Natural killer cell (primary cell): ENCODE results near the gene RNF213. TPM values are rescaled to one million over a fixed set of nuclear protein-coding genes. Genes with fewer than 3 reads are reported as not detected.

ENCODE experiments used
- ATAC-seq, 3 donors: fragments of 150-1000 bp in 2 of 3; fragments of 200-7000 bp in 1 of 3; cut with Tn5 transposase; 1 replicate in 1 of 3; 2 replicates in 2 of 3; pipeline ENCODE4 v1.10.0; 2021; ENCODE audit warnings: mild to moderate bottlenecking in 2 of 3, moderate library complexity in 2 of 3
- DNase-seq, 2 donors: peaks; one replicate each; pipeline versions ENCODE4 v3.0.0 to v3.0.0-alpha.2; 2013 to 2021; ENCODE audit warnings: mixed read lengths in 1 of 2
- H3K27ac ChIP-seq: one replicate; pipeline ENCODE4 v1.5.1; 2013; ENCODE audit warnings: mild to moderate bottlenecking, low read length
- H3K27me3 ChIP-seq: one replicate; pipeline ENCODE4 v1.6.1; 2013; ENCODE audit warnings: low read length; ENCODE audit not compliant: control insufficient read depth, insufficient read depth
- H3K36me3 ChIP-seq: one replicate; pipeline ENCODE4 v1.6.1; 2013; ENCODE audit warnings: low read length; ENCODE audit not compliant: control insufficient read depth, insufficient read depth
- H3K4me1 ChIP-seq: one replicate; pipeline ENCODE4 v1.6.1; 2013; ENCODE audit warnings: low read length; ENCODE audit not compliant: control insufficient read depth, insufficient read depth
- H3K4me3 ChIP-seq: one replicate; pipeline ENCODE4 v1.5.1; 2013; ENCODE audit warnings: low read length
- H3K9me3 ChIP-seq: one replicate; pipeline ENCODE4 v1.6.1; 2013; ENCODE audit warnings: low read length; ENCODE audit not compliant: control insufficient read depth, insufficient read depth
- H3K27ac Mint-ChIP-seq, 2 donors: one replicate each; pipeline ENCODE4 v1.8.0; 2022; ENCODE audit warnings: mild to moderate bottlenecking in 2 of 2, mixed read lengths in 2 of 2, moderate library complexity in 1 of 2
- H3K27me3 Mint-ChIP-seq, 2 donors: one replicate each; pipeline ENCODE4 v1.8.0; 2022; ENCODE audit warnings: low read depth in 2 of 2, mixed read lengths in 2 of 2
- H3K36me3 Mint-ChIP-seq: one replicate; pipeline ENCODE4 v1.8.0; 2022; ENCODE audit warnings: mixed read lengths
- H3K4me1 Mint-ChIP-seq, 2 donors: one replicate each; pipeline ENCODE4 v1.8.0; 2022; ENCODE audit warnings: mixed read lengths in 2 of 2
- H3K4me3 Mint-ChIP-seq: one replicate; pipeline ENCODE4 v1.8.0; 2022; ENCODE audit warnings: mild to moderate bottlenecking, moderate library complexity, mixed read lengths
- H3K9me3 Mint-ChIP-seq, 2 donors: one replicate each; pipeline ENCODE4 v1.8.0; 2022; ENCODE audit warnings: mixed read lengths in 2 of 2
- WGBS: methylation state at CpG from one replicate; pipeline ENCODE4 v1.1.7; 2013; ENCODE audit warnings: missing lambda C conversion rate; ENCODE audit not compliant: insufficient coverage; 5-methylcytosine and 5-hydroxymethylcytosine counted together
- intact Hi-C: fragments of 100-400 bp; cut with micrococcal nuclease; formaldehyde crosslinking; loops from one replicate; pipeline ENCODE4 v1.14.2; 2022
- total RNA-seq, 4 donors: library from RNA; stranded (reverse); fragments of 120-200 nt in 1 of 4; gene quantifications; one replicate each; pipeline versions ENCODE4 v1.2.3 to v1.2.4, GENCODE V29; 2013 to 2022
- TF ChIP-seq, protein P1 (sequence below): fragments of 200-600 bp; IDR thresholded peaks from one replicate; pipeline ENCODE4 v1.8.0; 2022; ENCODE audit warnings: antibody characterized with exemption

The RNF213 gene
- total RNA-seq, 3 donors from 2014 or later (not counting 1 experiment from before 2014, with no cell fraction given) = 929 to 1,120 (median 1,060) TPM

GRCh38 chr17:80316431-80316830, 55.8 kb downstream of the RNF213 start:
- Histone ChIP-seq H3K4me3 (no peak overlapping the region), H3K36me3 (peaks cover 73% of the 10 kb centered on the region), H3K27me3 (no peaks in the 10 kb centered on the region), H3K4me1 (peaks cover 2% of the 10 kb centered on the region), H3K9me3 (peaks cover 6% of the 10 kb centered on the region), H3K27ac (no peak overlapping the region)
- TF ChIP-seq, protein P1, sequence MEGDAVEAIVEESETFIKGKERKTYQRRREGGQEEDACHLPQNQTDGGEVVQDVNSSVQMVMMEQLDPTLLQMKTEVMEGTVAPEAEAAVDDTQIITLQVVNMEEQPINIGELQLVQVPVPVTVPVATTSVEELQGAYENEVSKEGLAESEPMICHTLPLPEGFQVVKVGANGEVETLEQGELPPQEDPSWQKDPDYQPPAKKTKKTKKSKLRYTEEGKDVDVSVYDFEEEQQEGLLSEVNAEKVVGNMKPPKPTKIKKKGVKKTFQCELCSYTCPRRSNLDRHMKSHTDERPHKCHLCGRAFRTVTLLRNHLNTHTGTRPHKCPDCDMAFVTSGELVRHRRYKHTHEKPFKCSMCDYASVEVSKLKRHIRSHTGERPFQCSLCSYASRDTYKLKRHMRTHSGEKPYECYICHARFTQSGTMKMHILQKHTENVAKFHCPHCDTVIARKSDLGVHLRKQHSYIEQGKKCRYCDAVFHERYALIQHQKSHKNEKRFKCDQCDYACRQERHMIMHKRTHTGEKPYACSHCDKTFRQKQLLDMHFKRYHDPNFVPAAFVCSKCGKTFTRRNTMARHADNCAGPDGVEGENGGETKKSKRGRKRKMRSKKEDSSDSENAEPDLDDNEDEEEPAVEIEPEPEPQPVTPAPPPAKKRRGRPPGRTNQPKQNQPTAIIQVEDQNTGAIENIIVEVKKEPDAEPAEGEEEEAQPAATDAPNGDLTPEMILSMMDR = no peak
- Mint-ChIP-seq H3K27ac (peak overlapping the region; percentile 79 to 87), H3K36me3 (peaks cover 12% of the 10 kb centered on the region), H3K27me3 (no peaks in the 10 kb centered on the region), H3K4me3 (peak overlapping the region; percentile 45), H3K4me1 (peaks cover 13 to 28% of the 10 kb centered on the region in 2 donors), H3K9me3 (peaks cover 2 to 4% of the 10 kb centered on the region in 2 donors)
- DNase-seq (no peak), ATAC-seq (no peak)
- intact Hi-C loops = no loop called here
- 76% methylated on average over 10 of the region's 10 CpGs for WGBS

DNA sequence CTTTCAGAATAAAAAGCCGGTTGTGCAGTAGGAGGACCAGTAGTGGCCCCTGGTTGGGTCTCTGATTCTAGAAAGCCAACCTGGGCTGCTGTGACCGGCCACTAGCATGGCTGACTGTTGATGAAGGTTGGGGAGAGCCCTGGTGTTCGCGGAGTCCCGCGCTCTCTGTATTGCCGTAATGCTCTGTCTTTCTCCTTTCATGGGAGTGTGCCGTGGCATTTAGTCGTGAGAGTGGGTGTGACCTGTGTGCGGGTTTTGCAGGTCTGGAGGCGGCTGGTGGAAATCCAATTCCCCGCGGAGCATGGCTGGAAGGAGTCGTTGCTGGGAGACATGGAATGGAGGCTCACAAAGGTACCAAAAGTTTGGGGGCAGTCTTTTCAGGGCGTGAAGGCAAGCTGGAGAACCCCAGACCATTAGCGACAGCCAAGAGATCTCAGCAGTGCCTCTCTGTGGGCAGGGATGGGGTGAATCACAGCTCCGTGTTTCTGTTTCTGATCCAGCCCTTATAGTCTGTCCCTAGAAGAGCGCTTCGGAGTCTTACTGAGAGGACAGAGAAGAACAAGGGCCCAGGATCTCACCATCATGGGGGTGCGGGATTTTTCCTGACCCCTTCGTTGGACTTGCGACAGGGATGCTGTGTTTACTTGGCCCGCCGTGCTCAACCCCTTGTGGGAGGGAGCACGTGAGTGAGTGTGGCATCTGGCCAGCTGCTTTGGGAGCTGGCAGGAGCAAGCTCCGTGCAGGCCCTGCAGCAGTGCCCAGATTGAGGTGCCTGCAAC, 56.5 kb downstream of the RNF213 start:
- Histone ChIP-seq H3K4me3 (no peak overlapping the region), H3K27me3 (no peaks in the 10 kb centered on the region), H3K36me3 (peaks cover 71% of the 10 kb centered on the region), H3K9me3 (peaks cover 6% of the 10 kb centered on the region), H3K4me1 (no peaks in the 10 kb centered on the region), H3K27ac (no peak overlapping the region)
- Mint-ChIP-seq H3K27me3 (no peaks in the 10 kb centered on the region), H3K27ac (peak overlapping the region in 1 of 2 donors; percentile 87), H3K36me3 (peaks cover 12% of the 10 kb centered on the region), H3K4me3 (no peak overlapping the region), H3K9me3 (peaks cover 2 to 4% of the 10 kb centered on the region in 2 donors), H3K4me1 (peaks cover 13 to 21% of the 10 kb centered on the region in 2 donors)
- TF ChIP-seq, protein P1 = no peak
- ATAC-seq = no peak
- DNase-seq = no peak
- WGBS = 94% methylated on average over 26 of the region's 26 CpGs
- intact Hi-C loops = no loop called here

DNA sequence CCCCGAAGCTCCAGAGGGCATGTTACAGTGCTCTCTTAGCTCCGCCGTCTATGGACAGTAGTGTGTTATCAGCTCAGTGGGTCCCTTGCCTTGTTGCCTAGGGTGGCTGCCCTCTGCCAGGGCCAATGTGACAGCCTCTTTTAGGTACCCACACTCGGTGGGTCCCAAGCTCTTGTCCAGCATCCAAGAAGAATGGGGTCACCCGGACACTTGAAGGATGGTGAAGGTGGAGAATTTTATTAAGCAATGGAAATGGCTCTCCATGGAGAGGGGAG, 57.0 kb downstream of the RNF213 start:
- Histone ChIP-seq H3K9me3 (peaks cover 6% of the 10 kb centered on the region), H3K27me3 (no peaks in the 10 kb centered on the region), H3K36me3 (peaks cover 70% of the 10 kb centered on the region), H3K4me1 (no peaks in the 10 kb centered on the region), H3K27ac (no peak overlapping the region), H3K4me3 (no peak overlapping the region)
- 97% methylated on average over 5 of the region's 5 CpGs for WGBS
- intact Hi-C loops = no loop called here
- peaks cover 13 to 20% of the 10 kb centered on the region in 2 donors for H3K4me1 Mint-ChIP-seq
- no peak for ATAC-seq
- no peak for DNase-seq
- no peak overlapping the region for H3K4me3 Mint-ChIP-seq
- H3K27me3 Mint-ChIP-seq = no peaks in the 10 kb centered on the region
- no peak overlapping the region for H3K27ac Mint-ChIP-seq
- peaks cover 15% of the 10 kb centered on the region for H3K36me3 Mint-ChIP-seq
- peaks cover 2 to 4% of the 10 kb centered on the region in 2 donors for H3K9me3 Mint-ChIP-seq
- TF ChIP-seq, protein P1 = no peak

- Mint-ChIP-seq H3K4me1 (peaks cover 15 to 20% of the 10 kb centered on the region in 2 donors), H3K36me3 (peaks cover 21% of the 10 kb centered on the region), H3K4me3 (no peak overlapping the region), H3K27me3 (no peaks in the 10 kb centered on the region), H3K9me3 (peaks cover 2 to 4% of the 10 kb centered on the region in 2 donors), H3K27ac (peak overlapping the region in 1 of 2 donors; percentile 69)
- ATAC-seq = no peak
- intact Hi-C loops = no loop called here
- DNase-seq = no peak
- WGBS = 97% methylated on average over 6 of the region's 6 CpGs
- Histone ChIP-seq H3K27me3 (no peaks in the 10 kb centered on the region), H3K4me3 (no peak overlapping the region), H3K9me3 (peaks cover 6% of the 10 kb centered on the region), H3K27ac (no peak overlapping the region), H3K36me3 (peaks cover 70% of the 10 kb centered on the region), H3K4me1 (no peaks in the 10 kb centered on the region)
- TF ChIP-seq, protein P1 = no peak
These were observed 57.5 kb downstream of the RNF213 start for GRCh38 chr17:80318166-80318565.
